ENCODE results near the gene SAFB. TPM values are rescaled to one million over a fixed set of nuclear protein-coding genes. Genes with fewer than 3 reads are reported as not detected.

Gene SAFB
- total and polyA plus RNA-seq, 2 experiments from 2014 or later, result 36.5 to 49.4 TPM

GRCh38 chr19:5587071-5587455 is 35.8 kb upstream of the SAFB start:
- Histone ChIP-seq H4K20me1 (ENCODE audit: insufficient read depth) (no peaks in the 10 kb centered on the region), H2AFZ (no peak overlapping the region), H3K9me2 (ENCODE audit: insufficient read depth) (no peaks in the 10 kb centered on the region), H3K4me2 (ENCODE audit: unreplicated experiment) (no peak overlapping the region), H3F3A (ENCODE audit: insufficient read depth) (no peaks in the 10 kb centered on the region), H3K27me3 (replicated peaks; ENCODE audit: insufficient read depth) (no peaks in the 10 kb centered on the region), H3K9me3 (ENCODE audit: low read depth) (no peaks in the 10 kb centered on the region), H3K79me2 (ENCODE audit: insufficient read depth) (no peaks in the 10 kb centered on the region), H3K4me3 (no peak overlapping the region), H3K27ac (no peak overlapping the region), H3K9ac (no peak overlapping the region), H3K36me3 (ENCODE audit: low read depth) (peaks cover 15% of the 10 kb centered on the region; the same call in 1 of the 2 replicates), H3K4me1 (ENCODE audit: insufficient read depth) (no peaks in the 10 kb centered on the region)
- in situ Hi-C loops (cut with MboI), result no loop called here
- WGBS, 2 experiments (ENCODE audit: low coverage in 1 of 2, low lambda C conversion rate in 2 of 2, missing lambda C conversion rate in 2 of 2), result 88 to 92% methylated on average over 11 to 16 of the region's 16 CpGs
- DNase-seq, result no peak
- TF ChIP-seq EZH2phosphoT487 (IDR thresholded peaks at IDR 0.05; ENCODE audit: insufficient read depth, low read depth) (no peak), EZH2 (IDR thresholded peaks at IDR 0.05; ENCODE audit: insufficient read depth, poor library complexity, severe bottlenecking) (no peak)

GRCh38 chr19:5587661-5588060 is 35.2 kb upstream of the SAFB start:
- no peak for TF ChIP-seq EZH2phosphoT487 (IDR thresholded peaks at IDR 0.05; ENCODE audit: insufficient read depth, low read depth)
- TF ChIP-seq EZH2 (IDR thresholded peaks at IDR 0.05; ENCODE audit: insufficient read depth, poor library complexity, severe bottlenecking), result no peak
- WGBS, 2 experiments (ENCODE audit: low coverage in 1 of 2, low lambda C conversion rate in 2 of 2, missing lambda C conversion rate in 2 of 2), result 84 to 92% methylated on average over 23 of the region's 23 CpGs
- no peaks in the 10 kb centered on the region for H3K9me2 ChIP-seq (ENCODE audit: insufficient read depth)
- peaks cover 19% of the 10 kb centered on the region; the same call in 1 of the 2 replicates for H3K36me3 ChIP-seq (ENCODE audit: low read depth)
- no peak for DNase-seq
- no peaks in the 10 kb centered on the region for H3F3A ChIP-seq (ENCODE audit: insufficient read depth)
- H3K4me2 ChIP-seq (ENCODE audit: unreplicated experiment), result no peak overlapping the region
- H3K4me3 ChIP-seq, result no peak overlapping the region
- H3K79me2 ChIP-seq (ENCODE audit: insufficient read depth), result no peaks in the 10 kb centered on the region
- in situ Hi-C loops (cut with MboI), result no loop called here
- no peak overlapping the region for H3K27ac ChIP-seq
- H3K27me3 ChIP-seq (replicated peaks; ENCODE audit: insufficient read depth), result no peaks in the 10 kb centered on the region
- H4K20me1 ChIP-seq (ENCODE audit: insufficient read depth), result no peaks in the 10 kb centered on the region
- no peaks in the 10 kb centered on the region for H3K9me3 ChIP-seq (ENCODE audit: low read depth)
- H2AFZ ChIP-seq, result no peak overlapping the region
- no peaks in the 10 kb centered on the region for H3K4me1 ChIP-seq (ENCODE audit: insufficient read depth)
- H3K9ac ChIP-seq, result no peak overlapping the region

GRCh38 chr19:5588441-5588840 is 34.4 kb upstream of the SAFB start:
- no peak overlapping the region for H3K27ac ChIP-seq
- H3K36me3 ChIP-seq (ENCODE audit: low read depth), result peaks cover 19% of the 10 kb centered on the region; the same call in 1 of the 2 replicates
- H3K79me2 ChIP-seq (ENCODE audit: insufficient read depth), result no peaks in the 10 kb centered on the region; the same call in 1 of the 2 replicates
- no peak overlapping the region for H3K9ac ChIP-seq
- no peak for TF ChIP-seq EZH2 (IDR thresholded peaks at IDR 0.05; ENCODE audit: insufficient read depth, poor library complexity, severe bottlenecking)
- TF ChIP-seq EZH2phosphoT487 (IDR thresholded peaks at IDR 0.05; ENCODE audit: insufficient read depth, low read depth), result no peak
- H4K20me1 ChIP-seq (ENCODE audit: insufficient read depth), result no peaks in the 10 kb centered on the region
- H3K9me2 ChIP-seq (ENCODE audit: insufficient read depth), result no peaks in the 10 kb centered on the region
- in situ Hi-C loops (cut with MboI), result no loop called here
- H3K4me1 ChIP-seq (ENCODE audit: insufficient read depth), result no peaks in the 10 kb centered on the region
- no peaks in the 10 kb centered on the region for H3F3A ChIP-seq (ENCODE audit: insufficient read depth)
- WGBS, 2 experiments (ENCODE audit: low coverage in 1 of 2, low lambda C conversion rate in 2 of 2, missing lambda C conversion rate in 2 of 2), result 71 to 83% methylated on average over 9 to 10 of the region's 10 CpGs
- DNase-seq, result peak; percentile 50
- H3K4me2 ChIP-seq (ENCODE audit: unreplicated experiment), result no peak overlapping the region
- H3K9me3 ChIP-seq (ENCODE audit: low read depth), result no peaks in the 10 kb centered on the region
- no peak overlapping the region for H2AFZ ChIP-seq
- no peak overlapping the region for H3K4me3 ChIP-seq
- H3K27me3 ChIP-seq (replicated peaks; ENCODE audit: insufficient read depth), result no peaks in the 10 kb centered on the region

GRCh38 chr19:5588906-5589676 is 33.8 kb upstream of the SAFB start:
- Histone ChIP-seq H3K4me1 (ENCODE audit: insufficient read depth) (no peaks in the 10 kb centered on the region), H3K27ac (no peak overlapping the region), H3K4me3 (no peak overlapping the region), H3K79me2 (ENCODE audit: insufficient read depth) (no peaks in the 10 kb centered on the region; the same call in 1 of the 2 replicates), H4K20me1 (ENCODE audit: insufficient read depth) (no peaks in the 10 kb centered on the region), H3K27me3 (replicated peaks; ENCODE audit: insufficient read depth) (no peaks in the 10 kb centered on the region), H3K9me2 (ENCODE audit: insufficient read depth) (no peaks in the 10 kb centered on the region), H3K36me3 (ENCODE audit: low read depth) (peaks cover 19% of the 10 kb centered on the region; the same call in 1 of the 2 replicates), H3K9ac (no peak overlapping the region), H2AFZ (no peak overlapping the region), H3K9me3 (ENCODE audit: low read depth) (no peaks in the 10 kb centered on the region), H3K4me2 (ENCODE audit: unreplicated experiment) (no peak overlapping the region), H3F3A (ENCODE audit: insufficient read depth) (no peaks in the 10 kb centered on the region)
- in situ Hi-C loops (cut with MboI), result no loop called here
- TF ChIP-seq EZH2 (IDR thresholded peaks at IDR 0.05; ENCODE audit: insufficient read depth, poor library complexity, severe bottlenecking), result no peak
- no peak for TF ChIP-seq EZH2phosphoT487 (IDR thresholded peaks at IDR 0.05; ENCODE audit: insufficient read depth, low read depth)
- WGBS, 2 experiments (ENCODE audit: low coverage in 1 of 2, low lambda C conversion rate in 2 of 2, missing lambda C conversion rate in 2 of 2), result 77 to 80% methylated on average over 29 to 30 of the region's 30 CpGs
- no peak for DNase-seq
